ENCODE data around the gene B3GNT7.
"Not testable (repeated sequence)": the region's sequence is repeated elsewhere in the genome, so short reads cannot be mapped to it uniquely, and the experiment has no call there.

Gene B3GNT7, protein sequence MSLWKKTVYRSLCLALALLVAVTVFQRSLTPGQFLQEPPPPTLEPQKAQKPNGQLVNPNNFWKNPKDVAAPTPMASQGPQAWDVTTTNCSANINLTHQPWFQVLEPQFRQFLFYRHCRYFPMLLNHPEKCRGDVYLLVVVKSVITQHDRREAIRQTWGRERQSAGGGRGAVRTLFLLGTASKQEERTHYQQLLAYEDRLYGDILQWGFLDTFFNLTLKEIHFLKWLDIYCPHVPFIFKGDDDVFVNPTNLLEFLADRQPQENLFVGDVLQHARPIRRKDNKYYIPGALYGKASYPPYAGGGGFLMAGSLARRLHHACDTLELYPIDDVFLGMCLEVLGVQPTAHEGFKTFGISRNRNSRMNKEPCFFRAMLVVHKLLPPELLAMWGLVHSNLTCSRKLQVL

DNA sequence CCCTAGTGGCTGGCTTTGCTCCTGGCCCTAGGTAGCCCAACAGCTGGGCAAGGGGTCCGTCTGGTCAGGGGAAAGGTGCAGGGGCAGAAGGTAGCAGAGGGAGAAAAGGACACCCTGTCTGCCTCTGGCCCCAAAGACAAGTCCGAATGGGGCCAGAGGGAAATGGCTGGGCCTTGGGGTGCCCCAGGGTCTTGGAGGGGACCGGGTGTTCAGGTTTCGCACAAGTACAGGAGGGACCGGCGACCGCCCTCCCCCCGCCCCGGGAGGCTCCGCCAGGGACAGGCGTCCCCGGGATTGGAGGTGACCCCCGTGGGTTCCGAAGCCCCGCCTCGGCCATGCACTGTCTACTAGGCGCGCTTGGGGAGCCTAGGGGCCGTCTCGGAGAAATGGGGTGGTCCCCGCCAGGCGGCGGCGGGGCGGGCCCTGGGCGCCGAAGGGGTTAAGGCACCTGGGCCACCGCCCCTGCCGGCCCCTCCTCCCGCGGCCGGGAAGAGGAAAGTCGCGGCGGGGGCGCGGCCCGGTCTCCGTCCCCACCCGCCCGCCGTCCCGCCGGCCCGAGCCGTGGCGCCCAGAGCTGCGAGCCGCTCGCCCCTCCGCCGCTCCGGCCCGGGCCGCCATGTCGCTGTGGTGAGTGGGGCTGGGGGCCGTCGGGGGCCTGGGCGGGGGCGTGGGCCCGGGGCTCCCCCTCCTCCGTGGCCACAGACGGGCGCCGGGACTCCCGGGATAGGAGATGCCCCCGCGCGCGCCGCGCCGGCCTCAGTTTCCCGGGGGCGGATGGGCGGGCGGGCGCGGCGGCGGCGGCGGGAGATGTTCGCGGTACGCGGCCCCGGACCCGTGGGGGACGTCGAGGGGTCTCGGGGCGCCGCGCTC, at the start of gene B3GNT7:
Gene B3GNT7 (plus strand): TSS at position 523 of the 870 bp plus-strand sequence. CDS start 94 bp downstream, at position 617.
- no peak for DNase-seq

DNA sequence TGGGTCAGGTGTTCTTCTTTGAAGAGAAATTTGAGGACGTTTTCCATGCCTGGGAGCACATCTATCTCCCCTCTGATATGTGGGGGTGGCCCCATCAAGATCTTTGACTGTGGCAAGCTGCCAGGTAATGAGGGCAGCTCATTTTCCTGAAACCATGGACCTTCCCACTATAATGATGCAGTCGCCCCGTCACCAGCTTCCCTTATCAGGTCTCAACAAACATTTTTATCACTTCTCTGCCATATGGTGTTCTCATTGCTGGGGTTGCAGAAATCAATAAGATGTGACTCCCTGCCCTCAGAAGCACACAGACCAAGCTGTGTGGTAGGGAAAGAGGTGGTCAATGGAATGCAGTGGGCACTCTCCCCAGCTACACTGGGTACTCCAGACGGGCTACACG, 48.4 kb upstream of the B3GNT7 start:
- no peak for DNase-seq

DNA sequence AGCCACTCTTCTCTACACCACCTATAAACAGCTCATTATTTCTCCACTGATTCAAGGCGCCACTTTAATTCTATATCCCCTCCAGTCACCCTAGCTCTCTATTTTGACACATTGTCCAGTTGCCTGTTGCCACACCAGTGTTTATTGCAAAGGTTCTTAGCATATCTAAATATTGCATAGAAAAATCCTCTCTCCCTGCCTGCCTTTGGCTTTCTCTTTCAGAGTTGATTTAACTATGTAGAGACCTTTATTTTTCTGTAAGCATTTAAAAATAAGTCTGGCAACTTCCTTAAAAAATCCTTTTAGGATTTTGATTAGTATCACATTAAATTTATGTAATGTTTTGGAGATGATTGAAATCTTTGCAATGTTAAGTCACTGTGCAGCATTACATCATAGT, 47.9 kb upstream of the B3GNT7 start:
- no peak for DNase-seq

DNA sequence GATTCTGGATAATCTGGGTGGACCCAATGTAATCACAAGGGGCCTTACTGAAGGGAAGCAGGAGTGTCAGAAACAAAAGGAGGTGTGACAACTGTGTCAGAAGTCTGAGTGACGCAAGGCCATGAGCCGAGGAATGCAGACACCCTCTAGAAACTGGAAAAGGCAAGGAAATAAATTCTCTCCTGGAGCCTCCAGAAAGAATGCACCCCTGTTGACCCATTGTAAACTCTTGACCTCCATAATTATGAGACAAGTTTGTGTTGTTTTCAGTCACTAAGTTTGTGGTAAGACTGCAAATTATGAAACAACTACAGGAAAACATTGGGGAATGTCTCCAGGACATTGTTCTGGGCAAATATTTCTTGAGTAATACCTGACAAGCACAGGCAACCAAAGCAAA, 47.3 kb upstream of the B3GNT7 start:
- DNase-seq, result no peak

DNA sequence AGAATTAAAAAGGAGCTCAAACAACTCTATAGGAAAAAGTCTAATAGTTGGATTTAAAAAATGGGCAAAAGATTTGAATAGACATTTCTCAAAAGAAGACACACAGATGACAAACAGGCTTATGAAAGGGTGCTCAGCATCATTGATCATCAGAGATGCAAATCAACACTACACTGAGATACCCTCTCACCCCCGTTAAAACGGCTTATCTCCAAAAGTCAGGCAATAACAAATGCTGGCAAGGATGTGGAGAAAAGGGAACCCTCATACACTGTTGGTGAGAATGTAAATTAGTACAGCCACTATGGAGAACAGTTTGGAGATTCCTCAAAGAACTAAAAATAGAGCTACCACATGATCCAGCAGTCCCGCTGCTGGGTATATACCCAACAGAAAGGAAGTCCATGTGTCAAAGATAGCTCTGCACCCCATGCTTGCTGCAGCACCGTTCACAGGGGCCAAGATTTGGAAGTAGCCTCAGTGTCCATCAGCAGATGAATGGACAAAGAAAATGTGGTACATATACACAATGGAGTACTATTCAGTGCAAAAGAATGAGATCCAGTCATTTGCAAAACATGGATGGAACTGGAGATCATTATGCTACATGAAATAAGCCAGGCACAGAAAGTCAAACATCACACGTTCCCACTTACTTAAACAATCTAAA, 46.7 kb upstream of the B3GNT7 start:
- no peak for DNase-seq

DNA sequence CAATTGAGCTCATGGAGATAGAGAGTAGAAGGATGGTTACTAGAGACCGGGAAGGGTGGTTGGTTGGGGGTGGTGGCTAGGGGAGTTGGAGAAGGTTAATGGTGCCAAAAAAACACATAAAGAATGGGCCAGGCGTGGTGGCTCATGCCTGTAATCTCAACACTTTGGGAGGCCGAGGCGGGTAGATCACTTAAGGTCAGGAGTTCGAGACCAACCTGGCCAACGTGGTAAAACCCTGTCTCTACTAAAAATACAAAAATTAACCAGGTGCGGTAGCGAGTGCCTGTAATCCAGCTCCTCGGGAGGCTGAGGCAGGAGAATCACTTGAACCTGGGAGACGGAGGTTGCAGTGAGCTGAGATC, 46.2 kb upstream of the B3GNT7 start:
- not testable (repeated sequence) for DNase-seq

DNA sequence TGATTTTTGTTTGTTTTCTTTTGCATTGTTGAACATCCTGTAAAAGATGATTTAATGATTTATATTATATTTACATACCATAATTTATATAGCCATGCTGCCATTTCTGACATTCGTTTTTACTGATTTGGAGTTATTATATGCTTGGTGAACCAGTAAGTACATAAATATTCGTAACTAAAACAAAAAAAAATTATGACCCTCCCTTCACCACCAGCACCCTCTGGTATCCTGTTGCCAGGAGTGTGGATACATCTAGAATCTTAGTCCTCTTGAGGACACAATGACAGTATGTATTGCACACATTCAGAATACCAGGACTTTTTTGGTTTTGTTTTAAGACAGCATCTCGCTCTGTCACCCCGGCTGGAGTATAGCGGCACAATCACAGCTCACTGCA, 43.9 kb upstream of the B3GNT7 start:
- DNase-seq, result no peak

DNA sequence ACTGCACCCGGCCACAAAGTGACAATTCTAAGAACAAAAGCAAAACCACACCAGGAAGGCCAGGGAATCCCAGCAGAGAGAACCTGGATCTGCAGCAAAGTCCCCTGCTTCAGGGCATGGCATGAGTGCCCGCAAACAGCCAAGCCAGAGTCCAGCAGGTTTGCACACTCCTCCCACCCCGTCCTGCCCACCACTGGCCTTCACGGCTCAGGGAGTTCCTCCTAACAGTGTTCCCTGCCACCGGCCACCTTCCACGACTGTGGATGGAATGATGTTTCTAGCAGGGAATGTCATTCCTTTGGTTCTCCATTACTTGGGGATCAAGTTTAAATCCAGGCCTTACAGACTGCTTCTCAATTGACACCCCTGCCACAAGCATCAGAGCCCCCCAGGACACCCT, 42.0 kb upstream of the B3GNT7 start:
- DNase-seq, result no peak

DNA sequence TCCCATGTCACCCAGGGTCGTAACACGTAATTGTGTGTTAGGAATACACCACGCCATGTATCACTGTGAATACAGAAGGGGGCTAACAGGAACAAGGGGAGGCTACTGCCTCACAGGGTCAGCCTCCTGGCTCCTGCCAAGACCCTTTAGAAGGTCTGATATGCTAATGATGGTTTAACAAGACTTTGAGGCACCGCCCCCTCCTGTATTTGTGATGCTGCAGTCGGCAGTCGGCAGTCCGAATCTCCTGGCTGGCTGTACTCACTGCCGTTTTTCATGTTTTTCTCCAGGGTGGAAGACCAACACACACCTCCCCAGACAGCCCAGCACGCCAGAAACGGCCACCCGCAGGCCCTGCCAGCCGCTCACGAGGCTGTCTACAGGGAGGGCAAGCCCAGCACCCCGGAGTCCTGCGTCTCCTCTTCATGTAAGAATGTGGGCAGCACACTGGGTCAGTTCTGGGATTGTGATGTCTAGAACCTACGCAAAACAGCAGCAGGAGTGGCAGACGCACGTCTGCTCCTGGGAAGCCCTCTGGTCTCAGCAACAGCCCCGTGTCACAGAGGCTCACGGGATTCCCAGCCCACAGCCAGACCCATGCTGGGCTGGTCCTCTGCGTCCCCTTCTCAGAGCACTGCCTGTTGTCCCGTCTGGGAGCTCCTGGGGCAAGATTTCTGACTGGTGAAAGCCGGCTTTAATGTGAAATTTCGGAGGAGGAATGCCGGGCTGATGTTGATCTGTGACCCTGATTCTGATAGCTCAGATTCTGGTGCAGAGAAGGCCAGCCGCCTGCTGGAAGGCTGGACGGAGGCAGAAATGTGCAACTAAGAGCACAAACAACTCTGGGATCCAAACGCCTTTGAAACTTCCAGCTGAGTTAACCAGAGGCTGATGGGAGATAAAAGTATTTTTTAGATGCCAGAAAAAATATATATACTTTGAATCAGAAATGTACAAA, 39.7 kb upstream of the B3GNT7 start:
- no peak for DNase-seq

DNA sequence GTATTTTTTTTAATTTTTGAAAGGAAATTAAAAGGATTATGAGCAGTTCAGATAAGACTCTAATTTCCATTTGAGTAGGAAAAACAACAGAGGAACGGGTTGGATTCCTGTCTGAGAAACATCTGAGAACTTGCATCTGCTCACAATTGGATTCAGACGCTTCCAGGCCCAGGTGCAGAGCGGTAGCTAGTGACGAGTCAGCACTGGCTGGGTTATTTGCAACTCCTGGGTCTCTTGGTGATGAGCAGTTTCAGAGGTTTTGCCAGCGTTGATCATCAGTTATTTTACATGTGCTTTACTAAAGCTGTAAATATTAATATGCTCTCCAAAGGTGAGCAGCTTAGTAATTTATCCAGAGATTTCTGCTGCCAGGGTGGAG, 39.1 kb upstream of the B3GNT7 start:
- DNase-seq, result no peak

DNA sequence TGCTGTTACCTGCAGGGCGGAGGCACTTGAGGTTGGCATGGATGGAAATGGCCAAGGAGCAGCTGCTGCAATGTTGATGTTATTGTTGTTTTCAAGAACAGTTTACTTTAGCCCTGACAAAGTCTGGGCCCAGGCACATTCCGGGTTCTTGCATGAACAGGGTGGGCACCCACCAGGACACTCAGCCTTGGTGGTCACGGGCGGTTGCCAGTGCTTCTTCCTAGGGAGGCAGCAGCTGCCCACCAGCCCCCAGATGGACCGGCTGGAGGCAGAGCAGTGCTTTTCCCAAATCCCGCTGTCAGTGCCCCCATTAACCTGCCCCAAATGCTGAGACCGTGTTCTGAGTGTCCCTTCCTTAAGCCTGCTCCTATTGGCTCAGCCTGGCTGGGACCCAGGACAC, 38.5 kb upstream of the B3GNT7 start:
- no peak for DNase-seq

DNA sequence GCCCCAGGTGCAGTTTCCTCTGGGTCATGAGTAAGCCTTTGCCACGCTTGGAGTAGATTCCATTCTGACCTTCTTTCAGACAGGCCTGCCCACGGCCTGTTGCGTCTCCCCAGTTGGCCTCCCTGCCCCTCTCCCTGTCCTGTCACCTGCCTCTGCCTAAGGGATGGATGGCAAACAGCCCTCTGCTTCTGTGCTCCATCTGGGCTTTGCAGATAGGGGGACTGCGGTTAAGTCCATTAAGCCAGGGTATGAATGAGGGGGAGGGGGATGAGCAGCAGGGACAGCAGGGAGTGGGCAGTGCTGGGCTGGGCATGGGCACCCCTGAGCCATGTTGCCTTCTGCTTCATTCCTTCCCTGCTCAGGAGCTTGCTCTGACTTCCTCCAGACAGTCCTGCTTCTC, 37.6 kb upstream of the B3GNT7 start:
- DNase-seq, result no peak

DNA sequence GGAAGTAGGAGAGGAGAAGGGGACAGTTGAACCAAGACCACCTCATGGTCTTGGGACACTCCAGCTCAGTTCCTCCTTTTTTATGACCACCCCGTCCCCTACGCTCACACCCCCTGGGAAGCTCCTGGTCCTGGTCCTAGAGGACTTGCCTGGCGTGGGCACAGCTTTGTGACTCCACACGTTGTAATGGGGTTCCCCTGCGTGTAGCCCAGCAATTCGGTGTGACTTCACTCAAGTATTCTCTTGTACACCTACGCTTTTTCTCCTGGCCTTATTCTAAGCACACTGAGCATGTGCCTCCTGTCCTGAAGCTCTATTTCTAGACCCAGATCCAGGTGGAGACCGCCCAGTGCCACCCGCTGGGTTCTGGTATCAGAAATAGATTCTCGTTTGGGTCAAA, 36.1 kb upstream of the B3GNT7 start:
- no peak for DNase-seq

DNA sequence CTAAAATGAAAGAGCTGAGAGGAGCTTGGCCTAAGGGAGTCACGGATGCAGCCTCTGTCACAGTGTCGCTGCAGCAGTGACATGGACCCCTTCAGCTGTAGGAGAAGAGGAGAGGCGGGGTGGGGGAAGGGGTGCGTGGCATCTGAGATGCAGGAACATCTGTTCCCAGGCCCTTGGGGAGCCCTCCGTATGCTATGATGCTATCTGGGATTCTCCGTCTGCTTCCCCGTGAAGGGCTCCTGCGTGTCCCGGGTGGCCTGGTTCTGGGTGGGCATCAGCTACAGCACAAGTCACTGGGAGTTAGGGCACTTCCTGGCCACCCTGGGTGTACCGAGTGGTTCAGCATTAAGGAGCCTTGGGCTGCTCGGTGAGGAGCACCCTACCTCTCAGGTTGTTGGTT, 35.6 kb upstream of the B3GNT7 start:
- DNase-seq, result no peak

DNA sequence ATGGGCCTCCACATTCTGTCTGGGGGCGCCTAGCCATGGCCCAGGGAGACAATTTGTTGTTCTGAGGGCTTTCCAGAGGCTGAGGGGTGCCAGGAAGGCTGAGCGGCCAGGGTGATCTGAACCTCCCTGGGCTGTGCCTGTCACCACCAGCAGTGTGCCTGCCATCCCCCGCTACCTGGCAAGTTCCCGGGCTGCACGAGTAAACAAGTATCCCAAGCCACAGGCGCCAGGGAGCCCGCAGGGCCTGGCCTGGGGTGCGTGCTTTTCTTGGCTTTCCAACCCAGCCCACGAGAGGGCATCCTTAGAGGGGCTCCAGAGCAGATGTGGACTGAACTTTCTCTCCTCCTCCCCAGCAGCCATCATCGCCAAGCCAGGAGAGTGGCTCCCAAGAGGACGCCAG, 35.1 kb upstream of the B3GNT7 start:
- DNase-seq, result no peak

DNA sequence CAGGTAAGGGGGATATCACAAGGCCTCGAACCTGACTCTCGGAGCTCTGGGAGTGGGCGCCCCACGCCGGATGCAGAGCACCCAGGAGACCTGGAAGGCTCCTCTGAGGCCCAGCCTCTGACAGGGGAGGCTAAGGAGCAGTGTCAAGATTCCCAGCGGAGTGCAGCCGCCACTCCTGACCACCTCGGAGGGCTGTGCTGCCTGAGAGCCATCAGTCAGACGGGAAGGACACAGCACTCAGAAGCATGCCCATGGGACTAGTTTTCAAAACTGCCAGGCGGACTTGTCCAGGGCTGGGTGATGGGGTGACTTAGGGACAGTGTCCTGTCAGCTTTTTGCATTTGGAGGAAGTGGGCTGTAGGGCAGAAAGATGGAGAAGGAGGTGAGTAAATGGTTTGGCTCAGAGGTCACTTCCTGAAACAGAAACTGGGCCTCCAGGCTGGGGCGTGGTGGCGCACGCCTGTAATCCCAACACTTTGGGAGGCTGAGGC, 34.6 kb upstream of the B3GNT7 start:
- no peak for DNase-seq

DNA sequence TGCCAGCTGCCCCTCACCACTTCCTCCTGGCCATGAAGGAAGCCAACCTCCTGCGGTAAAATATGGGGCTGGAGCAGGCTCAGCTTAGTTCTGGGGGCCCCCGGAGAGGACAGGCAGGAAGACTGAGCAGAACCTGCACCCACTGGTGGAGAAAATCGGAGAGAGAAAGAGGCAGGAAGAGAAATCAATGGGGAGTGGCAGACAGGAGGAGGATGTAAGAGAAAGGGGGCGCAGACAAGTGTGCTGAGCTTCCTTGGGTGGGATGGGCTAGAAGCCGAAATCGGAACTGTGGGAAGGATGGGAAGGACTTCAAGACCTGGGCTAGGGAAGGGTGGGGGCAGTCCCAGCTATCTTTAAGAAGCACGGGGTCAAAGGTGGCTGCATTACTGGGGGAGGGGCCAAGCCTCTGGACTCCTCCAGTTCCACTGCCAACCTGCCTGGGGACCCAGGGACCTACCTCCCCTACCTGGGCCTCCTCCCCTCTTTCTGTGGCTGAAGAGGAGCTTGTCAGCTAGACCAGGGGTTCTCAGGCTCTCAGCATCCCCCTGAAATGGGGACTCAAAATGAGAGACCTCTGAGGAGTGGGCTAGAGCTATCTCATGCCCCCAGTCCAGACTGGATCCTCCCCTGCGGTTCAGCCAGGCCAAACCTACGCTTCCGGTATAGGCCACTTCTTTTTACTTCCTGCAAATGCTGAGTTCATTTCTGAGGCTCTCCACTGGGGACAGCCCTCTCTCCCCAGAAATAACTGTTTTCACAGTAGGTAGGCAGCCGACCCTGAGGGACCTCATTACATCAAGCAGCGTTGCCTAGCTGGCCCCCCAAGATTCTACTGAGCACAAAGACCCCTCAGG, 33.6 kb upstream of the B3GNT7 start:
- DNase-seq, result no peak

DNA sequence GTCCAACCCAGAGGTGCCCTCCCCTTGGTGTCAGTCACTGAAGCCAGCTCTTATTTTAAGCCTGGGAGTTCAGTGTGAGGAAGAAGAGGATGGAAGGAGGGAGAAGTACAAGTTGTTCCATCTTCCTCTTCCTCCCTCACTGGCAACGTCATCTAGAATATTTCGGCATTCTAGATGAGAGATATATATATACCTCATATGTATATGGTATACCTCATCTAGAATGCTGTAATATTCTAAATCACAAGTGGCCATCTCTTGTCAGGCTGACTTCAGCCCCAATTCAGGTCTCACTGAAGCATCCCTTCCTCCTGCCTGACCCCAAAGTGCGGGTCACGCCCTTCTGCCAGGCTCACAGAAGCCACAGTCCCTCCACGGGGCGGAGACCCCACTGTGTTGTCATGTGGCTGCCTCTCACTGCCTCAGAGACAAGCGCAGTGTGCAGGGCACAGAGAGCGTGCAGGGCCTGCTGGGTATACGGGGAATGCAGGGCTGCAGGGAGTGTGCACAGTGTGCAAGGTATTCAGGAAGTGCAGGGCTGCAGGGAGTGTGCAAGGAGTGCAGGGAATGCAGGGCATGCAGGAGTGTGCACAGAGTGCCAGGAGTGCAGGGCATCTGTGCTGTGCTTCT, 32.8 kb upstream of the B3GNT7 start:
- DNase-seq, result no peak

DNA sequence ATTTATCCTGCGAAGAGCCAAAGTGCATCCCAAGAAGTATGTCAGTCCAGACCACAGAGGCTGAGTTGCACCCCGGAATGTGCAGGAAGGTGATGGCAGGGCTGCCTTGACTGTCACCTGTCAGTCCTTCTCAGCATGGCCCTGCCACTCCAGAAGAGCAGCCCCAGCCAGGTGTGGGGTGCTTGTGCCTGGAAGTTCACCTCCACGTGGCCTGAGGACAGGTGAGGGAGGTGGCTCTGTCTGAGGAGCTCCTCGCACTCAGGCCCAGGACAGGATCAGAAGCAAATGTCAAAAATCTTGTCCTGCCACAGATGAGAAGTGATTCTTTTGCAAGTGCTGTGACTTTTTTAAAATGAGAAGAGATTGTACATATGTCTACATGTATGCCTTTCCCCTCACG, 31.4 kb upstream of the B3GNT7 start:
- no peak for DNase-seq

DNA sequence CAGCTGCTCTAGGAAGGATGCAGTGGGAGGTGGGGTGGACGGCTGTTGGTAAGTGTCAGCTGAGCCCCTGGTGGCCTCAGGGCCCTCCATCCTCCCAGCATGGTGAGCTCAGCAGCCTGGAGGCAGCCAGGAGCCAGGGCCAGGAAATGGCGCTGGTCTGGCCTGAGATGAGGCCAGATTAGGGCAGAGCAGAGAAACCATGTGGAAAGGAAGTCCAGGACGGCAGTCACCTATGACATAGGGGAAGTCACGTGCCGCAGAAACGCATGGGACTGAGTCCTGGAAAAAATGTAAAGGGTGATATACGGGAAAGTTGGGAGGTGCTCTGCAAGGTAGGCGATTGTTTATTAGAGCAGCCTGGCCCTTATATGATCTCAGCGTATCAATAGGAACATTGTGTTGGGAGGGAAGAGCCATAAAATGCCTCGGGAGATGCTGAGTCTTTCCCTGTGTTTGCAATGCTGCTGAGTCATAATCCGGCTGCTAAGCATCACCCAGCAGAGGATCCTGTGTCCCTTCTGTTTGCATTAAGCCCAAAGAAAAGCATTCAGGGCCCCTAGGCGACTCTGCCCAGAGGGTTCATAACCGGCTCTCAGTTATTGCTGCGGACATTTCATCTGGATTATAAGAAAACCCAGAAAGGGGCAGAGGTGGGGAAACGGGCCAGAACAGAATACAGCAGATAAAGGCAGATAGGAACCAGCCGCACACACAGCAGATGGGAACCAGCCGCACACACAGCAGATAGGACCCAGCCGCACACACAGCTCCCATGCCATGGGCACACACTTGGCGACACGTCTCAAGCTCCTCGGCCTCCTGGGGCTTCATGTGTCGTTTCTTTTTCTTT, 30.3 kb upstream of the B3GNT7 start:
- peak; percentile 56 for DNase-seq

Measured in NCI-H526 treated with DMSO at 0.1 percent for 48 hours (cell line).